Tibial artery (tissue), 4 donors: Measurements from ENCODE around the gene UAP1.

Source experiments
- DNase-seq, 2 donors: peaks; one replicate each; pipeline ENCODE4 v3.0.0-alpha.2; 2019
- H3K27ac ChIP-seq, 2 donors: fragments of 200-600 bp; sonication (generic) in 1 of 2; 1 replicate in 1 of 2; 2 replicates in 1 of 2; pipeline ENCODE4 v1.5.1; 2018 to 2019; ENCODE audit warnings: mild to moderate bottlenecking in 1 of 2
- H3K27me3 ChIP-seq, 2 donors: fragments of 200-600 bp; sonication (generic) in 1 of 2; one replicate each; pipeline versions ENCODE4 v1.5.1 to v1.6.0; 2016 to 2019
- H3K36me3 ChIP-seq, 3 donors: fragments of 200-600 bp; sonication (generic) in 2 of 3; one replicate each; pipeline ENCODE4 v1.5.1; 2016 to 2019; ENCODE audit warnings: mild to moderate bottlenecking in 2 of 3
- H3K4me1 ChIP-seq, 4 donors: fragments of 200-600 bp; sonication (generic) in 2 of 4; 1 replicate in 3 of 4; 2 replicates in 1 of 4; pipeline ENCODE4 v1.5.1; 2016 to 2019
- H3K4me3 ChIP-seq, 2 donors: fragments of 200-600 bp; sonication (generic) in 1 of 2; 1 replicate in 1 of 2; 2 replicates in 1 of 2; pipeline ENCODE4 v1.5.1; 2018 to 2019; ENCODE audit warnings: mild to moderate bottlenecking in 2 of 2
- H3K9me3 ChIP-seq, 3 donors: fragments of 200-600 bp; sonication (generic) in 1 of 3; one replicate each; pipeline ENCODE4 v1.5.1; 2016 to 2019
- CTCF ChIP-seq, 2 experiments: fragments of 200-600 bp in 1 of 2; fragments of 450-650 bp in 1 of 2; IDR thresholded peaks; one replicate each; pipeline ENCODE4 v1.5.1; 2017 to 2019; ENCODE audit warnings: antibody characterized with exemption in 2 of 2, mild to moderate bottlenecking in 1 of 2, moderate library complexity in 1 of 2
- intact Hi-C: fragments of 100-400 bp; cut with DNase I; formaldehyde crosslinking; loops from one replicate; pipeline ENCODE4 v1.15.0; 2023; ENCODE audit warnings: low total_unique reads

UAP1 gene

GRCh38 chr1:162554258-162554657 is 7.3 kb upstream of the UAP1 start:
- Histone ChIP-seq H3K9me3 (no peaks in the 10 kb centered on the region), H3K4me3 (no peak overlapping the region), H3K36me3 (no peaks in the 10 kb centered on the region), H3K27me3 (no peaks in the 10 kb centered on the region), H3K4me1 (peaks cover 0 to 12% (median 1%) of the 10 kb centered on the region in 4 donors), H3K27ac (peak overlapping the region in 1 of 2 donors; percentile 14)
- intact Hi-C loops: no loop called here
- TF ChIP-seq CTCF (IDR thresholded peaks at IDR 0.05): no peak
- no peak for DNase-seq

GRCh38 chr1:162557536-162557935 is 4.0 kb upstream of the UAP1 start:
- intact Hi-C loops: no loop called here
- Histone ChIP-seq H3K27ac (no peak overlapping the region), H3K9me3 (no peaks in the 10 kb centered on the region), H3K4me3 (no peak overlapping the region), H3K27me3 (no peaks in the 10 kb centered on the region), H3K36me3 (no peaks in the 10 kb centered on the region), H3K4me1 (peaks cover 0 to 19% (median 5%) of the 10 kb centered on the region in 4 donors)
- TF ChIP-seq CTCF (IDR thresholded peaks at IDR 0.05): no peak
- no peak for DNase-seq

- intact Hi-C loops: loop anchor here (5.0 kb wide), 2 partner anchors 63 to 72 kb away; partner anchors contain the start of genes DDR2 and UHMK1
- Histone ChIP-seq H3K27ac (peak overlapping the region; percentile 96 to 97), H3K9me3 (no peaks in the 10 kb centered on the region), H3K27me3 (no peaks in the 10 kb centered on the region), H3K36me3 (no peaks in the 10 kb centered on the region), H3K4me3 (peak overlapping the region; percentile 73 to 95), H3K4me1 (peaks cover 0 to 27% (median 14%) of the 10 kb centered on the region in 4 donors)
- no peak for TF ChIP-seq CTCF (IDR thresholded peaks at IDR 0.05)
- DNase-seq: no peak
These were observed 1.1 kb upstream of the UAP1 start for GRCh38 chr1:162560303-162561036.

GRCh38 chr1:162561037-162561615 is 396 bp upstream of the UAP1 start:
- no peaks in the 10 kb centered on the region for H3K27me3 ChIP-seq
- no peaks in the 10 kb centered on the region for H3K9me3 ChIP-seq
- DNase-seq: peak; percentile 98 to 100
- peak in 1 of 2 experiments; percentile 11 for TF ChIP-seq CTCF (IDR thresholded peaks at IDR 0.05)
- H3K36me3 ChIP-seq: peaks cover 0 to 2% (median 0%) of the 10 kb centered on the region in 3 donors
- H3K4me3 ChIP-seq: peak overlapping the region; percentile 73 to 95
- intact Hi-C loops: loop anchor here (5.0 kb wide), 2 partner anchors 64 to 71 kb away; partner anchors contain the start of genes DDR2 and UHMK1
- H3K27ac ChIP-seq: peak overlapping the region; percentile 96 to 97
- peaks cover 0 to 27% (median 14%) of the 10 kb centered on the region in 4 donors for H3K4me1 ChIP-seq

GRCh38 chr1:162562470-162562828 is 927 bp downstream of the UAP1 start:
- H3K27ac ChIP-seq: peak overlapping the region; percentile 96 to 97
- peak overlapping the region; percentile 73 to 95 for H3K4me3 ChIP-seq
- intact Hi-C loops: loop anchor here (5.0 kb wide), 2 partner anchors 65 to 70 kb away; partner anchors contain the start of genes DDR2 and UHMK1
- DNase-seq: no peak
- H3K4me1 ChIP-seq: peaks cover 0 to 27% (median 14%) of the 10 kb centered on the region in 4 donors
- no peaks in the 10 kb centered on the region for H3K9me3 ChIP-seq
- H3K27me3 ChIP-seq: no peaks in the 10 kb centered on the region
- H3K36me3 ChIP-seq: peaks cover 0 to 12% (median 8%) of the 10 kb centered on the region in 3 donors
- TF ChIP-seq CTCF (IDR thresholded peaks at IDR 0.05): no peak
